ENCODE data around the gene UBE3B. TPM values are rescaled to one million over a fixed set of nuclear protein-coding genes. Genes with fewer than 3 reads are reported as not detected.

Gene UBE3B
- 10 to 100 TPM; 32.5 to 37.4 TPM for total RNA-seq

GRCh38 chr12:109477185-109477962 is at the start of gene UBE3B, which contains the start of gene KCTD10:
TSS of gene UBE3B (plus strand) at chr12:109477634. CDS start at chr12:109483552, 5,918 bp downstream.
TSS of gene KCTD10 (minus strand) at chr12:109477300. CDS start at chr12:109477262, 38 bp downstream.

DNA sequence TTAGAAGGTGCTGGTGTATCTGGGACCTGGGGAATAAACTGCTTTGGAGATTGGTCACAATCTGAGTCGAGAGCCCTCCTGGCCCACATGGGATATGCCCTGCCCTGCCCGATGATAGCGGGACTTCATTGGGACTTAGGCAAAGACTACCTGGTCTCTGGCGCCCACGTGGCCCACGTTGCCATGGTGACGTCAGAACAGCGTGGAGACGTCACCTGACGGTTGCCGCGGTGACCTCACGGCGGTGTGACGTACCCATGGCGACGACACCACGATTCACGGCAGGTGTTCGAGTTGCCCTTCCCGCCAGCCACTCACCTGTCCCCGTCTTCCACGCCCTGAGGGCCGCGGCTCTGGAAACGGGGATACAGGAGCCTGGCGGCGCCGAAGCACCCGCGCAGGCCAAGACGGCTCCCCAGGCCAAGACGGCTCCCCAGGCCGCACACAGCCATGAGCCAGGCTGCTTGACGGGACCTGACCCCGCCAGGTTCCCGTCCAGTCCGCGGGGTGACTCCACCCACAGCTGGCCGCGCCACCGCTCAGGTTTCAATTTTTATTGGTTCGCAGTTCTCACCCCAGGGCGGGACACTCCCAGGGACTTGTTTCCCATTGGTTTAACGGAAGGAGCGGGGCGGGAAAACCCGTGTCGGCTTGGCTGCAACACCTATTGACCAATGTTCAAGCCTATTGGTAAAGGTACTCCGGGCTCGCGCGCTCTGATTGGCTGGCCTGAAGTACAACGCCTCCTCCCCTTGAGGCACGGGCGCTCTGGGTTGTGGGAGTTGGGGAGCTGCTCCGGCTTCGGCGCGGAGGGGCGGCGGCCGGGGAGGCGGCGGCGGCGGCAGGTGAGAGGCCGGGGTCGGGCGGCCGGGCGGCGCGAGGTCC is 95.8 kb downstream of the UBE3B start, which contains the start of the genes MMAB and MVK:
Gene MMAB (minus strand): TSS at position 476 of the 885 bp plus-strand sequence. CDS start 24 bp downstream, at position 452.
Gene MVK (plus strand): TSS at position 766 of the 885 bp plus-strand sequence. CDS start 1,029 bp downstream, outside the sequence.

Other genes with a start within 250 kb of the UBE3B start
- gene FOXN4, start 168.3 kb upstream of the UBE3B start, total RNA-seq, result not detected
- gene MYO1H, start 129.7 kb upstream of the UBE3B start, total RNA-seq, result not detected
- 10 to 100 TPM; 37.7 to 39.9 TPM for gene KCTD10, start 334 bp upstream of the UBE3B start, total RNA-seq
- 10 to 100 TPM; 41.1 to 45.8 TPM for gene MMAB, start 95.9 kb downstream of the UBE3B start, total RNA-seq
- 10 to 100 TPM; 27.1 to 29.0 TPM for gene MVK, start 96.2 kb downstream of the UBE3B start, total RNA-seq
- under 1 TPM; 0.58 to 0.60 TPM for gene FAM222A, start 236.2 kb downstream of the UBE3B start, total RNA-seq